OCI-LY3 (cell line): ENCODE measurements around the gene FYN.

Experiments used
- CTCF ChIP-seq: fragments of 200-600, 300-600 bp; sonication (generic); IDR thresholded peaks from 2 replicates; pipeline ENCODE4 v1.5.1; 2014; ENCODE audit warnings: antibody characterized with exemption, low read length, low read depth
- EZH2phosphoT487 ChIP-seq: fragments of 200-600 bp; shearing (Covaris generic); IDR thresholded peaks from 2 replicates; pipeline ENCODE4 v1.6.1; 2018; ENCODE audit warnings: antibody characterized with exemption, mixed run types, low read depth

DNA sequence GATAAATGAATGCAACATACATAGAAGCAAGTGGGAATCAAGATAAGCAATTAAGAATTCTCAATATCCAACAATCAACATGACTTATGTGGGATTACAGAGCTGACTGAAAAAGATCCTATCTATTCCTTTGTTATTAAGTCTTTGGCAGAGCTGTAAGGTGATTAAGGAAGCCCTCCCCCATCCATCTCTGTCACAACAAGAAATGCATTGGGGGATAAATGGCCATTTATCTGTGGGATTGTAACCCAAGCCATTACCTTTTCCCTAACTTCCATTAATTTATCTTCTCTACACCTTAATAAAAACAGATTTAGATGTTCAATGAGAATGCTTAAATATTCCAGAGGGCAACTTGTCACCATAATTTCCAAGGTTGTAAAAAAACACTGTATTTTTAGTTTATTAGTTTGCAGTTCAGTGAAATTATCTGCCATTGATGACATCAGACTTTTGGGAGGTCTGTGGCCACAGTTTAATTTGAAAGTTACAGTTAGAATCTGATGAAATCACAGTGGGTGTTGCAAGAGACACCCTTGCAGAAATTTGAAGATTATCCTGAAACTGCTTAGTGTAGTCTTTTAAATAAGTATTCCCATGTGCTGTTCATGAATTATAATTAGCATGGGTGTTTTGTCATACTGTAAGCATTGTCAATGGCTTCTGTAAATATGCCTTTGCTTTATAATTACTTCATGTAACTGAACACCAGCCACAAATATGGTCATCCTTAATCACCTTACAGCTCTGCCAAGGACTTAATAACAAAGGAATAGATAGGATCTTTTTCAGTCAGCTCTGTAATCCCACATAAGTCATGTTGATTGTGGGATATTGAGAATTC, 49.4 kb upstream of the FYN start:
- no peak for TF ChIP-seq CTCF
- TF ChIP-seq EZH2phosphoT487: no peak
